Posterior cingulate gyrus (tissue), 11 donors: Measurements from ENCODE around the gene NKX6-1.
A peak's percentile ranks its signal among the peaks of the same experiment; 100 is the strongest.

Experiments
- DNase-seq, 10 donors: peaks; one replicate each; pipeline versions ENCODE4 v3.0.0 to v3.0.0-alpha.2; 2020 to 2021; ENCODE audit warnings: mixed read lengths in 3 of 10
- intact Hi-C: fragments of 100-400 bp; cut with DNase I; formaldehyde crosslinking; loops from one replicate; pipeline ENCODE4 v1.15.1; 2023

The NKX6-1 gene

DNA sequence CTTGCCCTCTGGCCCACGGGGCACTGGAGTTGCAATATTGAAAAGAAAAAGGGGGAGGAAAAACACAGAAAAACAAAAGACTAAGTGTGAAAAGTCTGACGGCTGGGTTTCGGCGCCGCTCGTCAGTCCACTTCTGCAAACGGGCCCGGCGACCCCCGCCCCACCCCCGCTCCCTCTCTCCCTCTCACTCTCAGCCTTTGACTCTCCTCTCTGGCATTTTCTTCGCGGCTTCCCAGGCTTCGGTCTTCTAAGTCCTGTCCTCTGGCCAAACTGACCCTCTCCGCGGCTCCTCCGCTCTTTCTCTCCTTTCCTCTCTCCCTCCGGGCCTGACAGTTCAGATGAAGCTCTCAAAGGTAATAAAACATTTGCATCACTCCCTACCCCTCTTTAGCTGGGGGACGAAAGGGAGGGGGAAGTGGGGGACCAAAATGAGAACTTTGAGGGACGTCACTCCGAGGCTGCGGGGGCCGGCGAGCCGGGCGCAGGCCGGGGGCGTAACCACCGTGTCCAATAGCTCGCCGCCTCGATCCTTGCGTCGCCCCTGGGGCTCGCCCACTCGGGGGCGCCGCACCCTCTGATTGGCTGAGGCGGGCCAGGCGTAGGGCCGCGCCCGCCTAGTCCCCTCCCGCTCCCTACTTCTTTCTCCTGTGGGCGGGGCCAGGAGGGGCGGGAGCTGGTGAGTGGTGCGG is at the start of gene NKX6-1:
NKX6-1 (minus strand) TSS at position 358 of the 689 bp plus-strand sequence. CDS start 1,064 bp downstream, outside the sequence.
- intact Hi-C loops, result no loop called here
- peak in 3 of 10 donors; percentile 75 to 88 (median 80) for DNase-seq

DNA sequence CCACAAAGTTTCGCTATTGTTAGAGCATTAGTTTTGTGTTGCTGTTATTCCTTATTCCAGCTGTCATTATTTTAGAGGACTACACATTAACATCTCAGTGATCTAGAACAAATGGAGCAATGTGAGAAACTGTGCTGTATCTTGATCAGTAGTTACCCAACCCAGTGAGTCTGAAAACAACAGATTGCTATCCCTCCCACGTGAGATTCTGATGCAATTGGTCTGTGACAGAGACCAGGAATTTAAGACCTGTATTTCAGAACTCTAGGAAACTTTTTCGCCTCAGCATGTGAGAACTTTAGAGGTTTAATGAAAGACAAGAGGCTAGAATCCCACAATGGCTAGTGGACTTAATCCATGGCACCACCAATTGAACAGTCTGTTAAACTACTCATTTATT is 48.1 kb upstream of the NKX6-1 start:
- intact Hi-C loops, result no loop called here
- DNase-seq, result no peak

DNA sequence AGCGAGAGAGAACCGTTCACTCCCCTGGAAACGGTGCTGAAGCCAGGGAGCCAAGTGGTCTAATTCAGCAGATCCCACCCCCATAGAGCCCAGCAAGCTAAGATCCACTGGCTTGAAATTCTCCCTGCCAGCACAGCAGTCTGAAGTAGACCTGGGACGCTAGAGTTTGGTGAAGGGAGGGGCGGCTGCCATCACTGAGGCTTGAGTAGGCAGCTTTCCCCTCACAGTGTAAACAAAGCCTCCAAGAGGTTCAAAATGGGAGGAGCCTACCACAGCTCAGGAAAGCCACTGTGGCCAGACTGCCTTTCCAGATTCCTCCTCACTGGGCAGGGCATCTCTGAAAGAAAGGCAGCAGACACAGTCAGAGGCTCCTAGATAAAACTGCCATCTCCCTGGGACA is 46.0 kb upstream of the NKX6-1 start:
- no peak for DNase-seq
- intact Hi-C loops, result no loop called here

DNA sequence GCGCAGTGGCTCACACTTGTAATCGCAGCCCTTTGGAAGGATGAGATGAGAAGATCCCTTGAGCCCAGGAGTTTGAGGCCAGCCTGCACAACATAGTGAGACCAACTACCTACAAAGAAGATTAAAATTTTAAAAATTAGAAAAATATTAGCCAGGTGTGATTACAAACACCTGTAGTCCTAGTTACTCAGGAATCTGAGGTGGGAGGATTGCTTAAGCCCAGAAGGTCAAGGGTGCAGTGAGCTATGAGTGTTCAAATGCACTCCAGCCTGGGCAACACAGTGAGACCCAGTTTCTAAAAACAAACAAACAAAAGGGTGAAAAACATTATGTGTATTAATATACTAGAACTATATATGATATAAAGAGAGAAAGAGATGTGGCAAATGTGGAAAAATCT is 36.8 kb upstream of the NKX6-1 start:
- intact Hi-C loops, result no loop called here
- no peak for DNase-seq

DNA sequence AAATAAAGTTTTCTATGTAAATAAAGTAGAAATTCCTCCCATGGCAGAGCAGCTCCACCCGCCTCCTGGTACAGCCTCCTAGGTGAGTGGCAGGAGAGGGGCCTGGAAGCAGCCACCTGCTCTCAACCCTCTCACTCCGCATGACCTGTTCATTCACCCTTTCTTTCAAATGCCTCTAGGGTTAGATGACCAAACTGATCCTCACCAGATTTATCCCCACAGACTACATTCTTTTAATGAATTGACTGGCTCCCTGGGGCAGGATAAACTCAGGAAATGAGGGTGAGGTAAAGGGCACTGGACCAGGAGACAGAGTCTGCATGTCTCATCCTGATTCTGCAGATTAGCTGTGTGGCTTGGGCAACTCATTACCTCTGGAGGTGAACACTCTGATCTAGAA is 32.6 kb upstream of the NKX6-1 start:
- intact Hi-C loops, result no loop called here
- DNase-seq, result no peak

DNA sequence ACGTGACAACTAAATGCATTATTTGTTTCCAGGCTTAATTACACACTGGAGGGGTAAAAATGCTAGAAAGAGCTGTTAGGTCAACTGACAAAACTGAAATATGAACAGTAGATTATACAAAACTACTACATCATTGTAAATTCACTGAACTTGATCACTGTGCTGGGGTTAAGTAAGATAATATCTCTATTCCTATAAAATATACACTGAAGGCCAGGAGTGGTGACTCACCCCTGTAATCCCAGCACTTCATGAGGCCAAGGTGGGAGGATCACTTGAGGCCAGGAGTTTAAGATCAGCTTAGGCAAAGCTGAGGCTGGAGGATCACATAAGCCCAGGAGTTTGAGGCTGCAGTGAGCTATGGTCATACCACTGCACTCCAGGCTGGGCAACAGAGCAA is 31.8 kb upstream of the NKX6-1 start:
- DNase-seq, result no peak
- intact Hi-C loops, result no loop called here

DNA sequence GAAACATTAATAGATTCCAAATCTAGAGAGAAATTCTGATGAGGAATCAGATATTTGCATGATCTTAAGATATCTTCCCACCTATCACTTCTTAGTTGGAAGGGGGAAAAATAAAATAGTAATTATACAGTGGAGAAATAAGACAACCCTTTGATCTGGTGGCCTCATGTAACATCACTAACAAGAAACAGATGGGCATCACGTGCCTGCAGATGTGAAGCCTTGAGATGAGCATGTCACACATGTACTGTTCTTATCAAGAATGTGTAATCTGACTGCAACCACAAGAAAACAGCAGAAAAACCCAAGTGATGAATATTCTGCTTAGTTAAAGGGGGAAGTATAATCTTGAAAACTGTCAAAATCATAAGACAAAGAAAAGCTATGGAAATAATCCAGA is 31.4 kb upstream of the NKX6-1 start:
- DNase-seq, result no peak
- intact Hi-C loops, result no loop called here

DNA sequence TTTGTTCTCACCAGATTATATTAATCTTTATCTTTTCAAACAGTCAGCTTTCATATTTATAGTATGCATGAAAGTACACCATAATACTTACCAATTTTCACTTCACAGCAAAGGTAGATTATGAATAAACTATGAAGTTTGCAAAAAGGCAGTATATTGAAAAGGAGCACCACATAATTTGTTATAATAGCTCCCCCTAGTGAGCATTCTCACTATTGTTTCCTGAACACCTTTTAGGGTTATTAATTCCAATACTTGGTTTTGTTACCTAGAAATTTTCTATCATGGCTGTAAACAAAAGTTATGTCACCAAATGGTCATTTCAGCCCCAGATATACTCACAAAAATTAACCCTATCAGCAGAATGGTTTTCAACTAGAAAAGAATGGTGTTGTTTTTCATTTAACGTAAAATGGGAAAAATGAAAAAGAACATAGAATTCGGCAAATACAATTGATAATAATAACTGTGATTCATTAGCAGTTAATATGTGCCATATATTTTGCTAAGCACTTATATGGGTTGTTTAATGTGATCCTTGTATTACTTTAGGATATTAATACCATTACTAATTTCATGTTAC is 30.2 kb upstream of the NKX6-1 start:
- no peak for DNase-seq
- intact Hi-C loops, result no loop called here

DNA sequence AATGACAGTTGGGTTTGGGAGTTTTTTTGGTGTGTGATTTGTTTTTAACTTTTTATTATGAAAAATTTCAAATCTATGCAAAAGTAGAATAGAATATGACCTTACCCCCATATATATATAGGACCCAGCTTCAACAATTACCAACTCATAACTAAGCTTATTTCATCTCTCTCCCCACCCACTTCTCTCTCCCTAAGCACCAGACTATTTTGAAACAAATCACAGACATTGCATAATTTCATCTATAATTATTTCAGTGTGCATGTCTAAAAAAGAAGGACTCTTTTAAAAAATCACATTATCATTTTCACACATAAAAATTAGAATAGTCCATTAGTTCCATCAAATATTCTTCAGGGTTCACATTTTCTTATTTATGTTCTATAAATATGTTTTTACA is 28.3 kb upstream of the NKX6-1 start:
- no peak for DNase-seq
- intact Hi-C loops, result no loop called here

DNA sequence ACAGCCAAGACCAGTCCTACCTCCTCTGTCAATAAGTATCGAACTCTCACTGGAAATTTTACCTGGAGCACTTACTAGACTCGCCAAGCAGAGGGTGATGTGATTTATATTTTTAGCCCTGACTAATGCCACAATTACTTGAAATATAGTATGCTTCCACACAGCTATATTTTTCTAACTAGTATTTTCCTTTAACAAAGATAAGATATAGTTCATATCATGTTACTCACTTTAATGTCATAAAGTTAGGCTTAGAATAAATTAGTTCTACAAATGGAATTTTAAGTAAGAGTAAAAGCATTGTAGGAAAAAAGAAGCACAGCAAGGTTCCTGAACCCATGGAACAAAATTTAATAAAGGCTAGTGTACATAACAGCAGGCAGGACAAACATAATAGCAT is 16.0 kb upstream of the NKX6-1 start:
- DNase-seq, result no peak
- intact Hi-C loops, result no loop called here

DNA sequence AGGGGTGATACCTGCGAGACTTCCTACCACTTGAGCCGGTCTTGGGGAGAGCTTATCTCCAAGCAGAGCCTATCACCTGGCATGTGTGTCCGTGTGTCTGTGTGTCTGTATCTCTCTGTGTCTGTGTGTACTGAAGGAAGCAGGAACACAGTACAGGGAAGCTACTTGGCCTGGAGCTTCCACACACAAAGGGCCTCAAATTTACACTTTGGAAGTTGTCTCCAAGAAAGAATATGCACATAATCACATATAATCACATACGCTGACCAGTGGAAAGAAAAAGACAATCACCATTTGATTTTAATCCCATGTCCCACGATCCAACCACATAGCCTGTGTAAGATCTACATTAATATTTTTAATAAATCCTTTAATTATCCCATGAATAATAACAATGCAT is 13.2 kb upstream of the NKX6-1 start:
- DNase-seq, result no peak
- intact Hi-C loops, result no loop called here

DNA sequence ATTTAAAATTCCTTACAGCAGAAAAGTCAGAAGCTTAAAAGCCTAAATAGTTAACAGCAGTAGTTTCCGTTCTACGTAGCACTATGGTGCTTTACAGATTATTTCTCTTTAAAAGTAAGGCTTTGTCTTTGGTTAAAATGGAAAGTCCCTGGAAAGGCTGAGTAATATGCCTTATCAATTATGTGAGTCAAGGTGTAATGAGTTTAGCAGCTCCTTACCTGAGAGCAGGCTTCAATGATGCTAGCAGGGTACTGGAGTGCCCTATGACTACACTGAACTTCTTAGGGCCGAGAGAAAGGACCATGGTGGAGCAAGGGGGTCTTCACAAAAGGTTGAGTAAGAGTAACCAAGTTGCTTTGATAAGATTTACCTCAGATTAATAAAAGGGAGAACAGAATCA is 12.6 kb upstream of the NKX6-1 start:
- no peak for DNase-seq
- intact Hi-C loops, result no loop called here

DNA sequence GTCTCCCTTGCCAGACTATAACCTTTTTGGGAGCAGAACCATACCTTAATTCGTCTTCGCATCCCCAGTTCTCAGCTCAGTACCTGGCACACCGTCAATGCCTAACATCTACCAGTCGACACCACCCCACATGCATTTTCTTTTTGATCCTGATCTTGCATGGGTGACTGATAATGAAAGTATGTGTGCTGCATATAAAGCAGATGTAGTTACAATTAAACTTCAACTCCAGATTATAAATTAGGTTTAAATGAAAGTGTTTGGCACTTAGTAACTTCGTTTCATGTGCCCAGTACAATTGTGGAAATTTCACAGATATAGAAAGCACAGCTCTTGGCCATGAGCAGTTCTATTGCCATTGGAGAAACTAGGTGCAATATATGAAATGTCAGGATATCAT is 8.8 kb upstream of the NKX6-1 start:
- no peak for DNase-seq
- intact Hi-C loops, result loop anchor here (10.0 kb wide), 1 partner anchor 863 kb away; no protein-coding TSS in a partner anchor

DNA sequence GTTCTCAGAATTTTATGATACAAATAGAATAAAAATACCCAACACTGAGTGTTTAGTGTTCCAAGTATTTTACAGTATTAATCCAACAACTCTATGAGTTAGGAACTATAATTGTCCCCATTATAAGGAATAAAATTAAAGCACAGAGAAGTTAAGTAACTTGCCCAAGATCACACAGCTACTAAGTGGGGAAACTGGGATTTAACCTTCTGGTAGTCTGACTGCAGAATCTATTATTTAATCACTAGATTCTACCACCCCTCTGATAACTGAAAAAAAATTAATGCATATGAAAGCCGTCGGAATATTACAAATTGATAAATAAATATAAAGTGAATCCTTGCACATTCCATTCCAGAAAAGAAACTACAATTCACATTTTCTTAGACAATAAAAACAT is 5.7 kb upstream of the NKX6-1 start:
- intact Hi-C loops, result loop anchor here (5.0 to 10.0 kb wide), 2 partner anchors 467 to 860 kb away; no protein-coding TSS in a partner anchor
- no peak for DNase-seq

DNA sequence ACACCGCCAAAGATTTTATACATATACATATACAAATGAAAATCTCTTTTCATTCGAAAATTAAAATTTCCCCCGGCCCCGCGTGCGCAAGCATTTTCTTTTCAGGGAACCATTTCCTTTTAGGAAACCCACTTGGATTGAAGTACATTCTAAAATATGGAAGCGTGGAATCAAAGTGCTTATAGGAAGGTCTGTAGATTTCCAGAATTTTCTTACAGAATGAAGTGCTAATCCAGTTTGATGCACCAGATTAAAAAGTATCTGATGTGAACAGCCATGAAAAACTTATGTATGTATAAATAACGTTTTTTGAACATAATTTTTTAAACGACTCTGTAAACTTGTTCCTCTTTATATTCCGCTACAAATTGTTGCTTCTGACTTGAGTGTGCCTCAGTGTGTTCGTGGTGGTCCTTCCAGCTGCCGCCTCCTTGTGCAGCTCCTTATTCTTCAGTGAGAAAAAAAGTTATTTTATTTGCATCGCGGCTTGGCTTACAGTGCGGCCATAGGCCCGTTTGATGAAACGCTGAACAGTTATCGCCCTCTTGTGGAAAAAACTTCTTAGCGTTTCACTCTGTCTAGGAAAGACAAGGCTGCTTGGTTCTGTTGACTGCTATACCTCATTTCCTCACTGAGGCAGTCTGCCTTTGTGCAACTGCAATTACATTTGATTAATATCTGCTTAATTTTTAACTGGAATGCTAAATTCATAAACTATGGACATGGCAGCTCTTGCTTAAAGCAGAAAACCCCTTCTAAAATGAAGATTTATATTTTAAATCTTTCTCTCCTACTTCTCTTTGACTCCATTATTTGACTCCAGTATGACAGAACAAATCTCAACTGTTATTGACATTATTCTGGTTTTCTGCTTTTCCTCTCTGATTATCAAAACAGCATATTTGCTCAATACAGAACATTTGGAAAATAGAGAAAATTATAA is 4.7 kb upstream of the NKX6-1 start:
- DNase-seq, result peak in 1 of 10 donors; percentile 84
- intact Hi-C loops, result loop anchor here (5.0 to 10.0 kb wide), 2 partner anchors 469 to 859 kb away; no protein-coding TSS in a partner anchor

DNA sequence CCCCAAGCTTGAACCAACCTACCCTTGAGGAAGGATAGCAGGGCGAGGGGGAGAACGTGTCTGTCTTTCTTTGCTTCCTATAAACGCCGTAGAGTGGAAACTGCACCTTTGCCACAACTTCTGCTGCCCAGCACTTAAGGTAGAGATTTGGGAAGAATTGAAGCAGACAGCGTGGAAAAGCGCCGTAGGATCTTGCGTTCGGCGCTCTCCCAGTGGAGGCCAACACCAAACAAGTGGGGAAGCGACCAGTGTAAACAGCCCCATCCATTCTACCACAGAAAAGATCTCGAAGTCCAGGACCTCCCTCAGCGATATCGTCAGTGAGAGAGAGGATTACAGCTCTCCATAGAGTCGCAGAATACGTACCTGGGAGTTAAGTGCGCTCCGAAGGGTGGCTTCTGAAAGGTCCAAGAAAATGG is 3.9 kb upstream of the NKX6-1 start:
- intact Hi-C loops, result loop anchor here (5.0 to 10.0 kb wide), 2 partner anchors 469 to 858 kb away; no protein-coding TSS in a partner anchor
- DNase-seq, result no peak

DNA sequence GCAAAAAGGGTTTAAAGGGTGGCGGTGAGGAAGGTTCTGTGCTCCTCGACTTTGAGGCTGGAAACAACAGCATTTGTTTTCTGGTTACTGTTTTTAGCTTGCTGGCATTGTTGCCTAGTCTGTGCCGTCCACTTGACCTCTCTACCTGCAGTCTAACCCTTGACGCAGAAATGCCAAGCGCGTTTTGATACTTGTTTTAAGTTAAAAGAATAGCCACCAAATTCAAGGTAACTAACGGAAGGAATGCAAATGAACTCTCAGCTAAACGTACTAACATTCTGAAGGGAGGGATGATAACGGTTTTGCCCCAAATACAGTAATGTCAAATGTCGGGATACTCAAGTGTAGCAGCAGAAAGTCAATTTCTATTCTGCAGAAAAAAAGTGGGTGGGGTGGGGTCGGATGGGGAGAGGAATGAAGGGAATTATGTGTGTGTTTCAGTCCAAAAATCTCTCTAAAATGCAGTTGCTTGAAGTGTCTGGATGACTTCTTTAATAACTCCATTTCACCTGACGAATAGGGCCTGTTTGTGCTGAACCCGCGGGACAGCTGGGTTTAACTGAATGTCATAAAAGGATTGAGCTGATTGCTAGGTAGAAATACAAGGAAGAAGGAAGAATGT is 3.4 kb upstream of the NKX6-1 start:
- intact Hi-C loops, result loop anchor here (5.0 to 10.0 kb wide), 2 partner anchors 470 to 858 kb away; no protein-coding TSS in a partner anchor
- DNase-seq, result no peak

DNA sequence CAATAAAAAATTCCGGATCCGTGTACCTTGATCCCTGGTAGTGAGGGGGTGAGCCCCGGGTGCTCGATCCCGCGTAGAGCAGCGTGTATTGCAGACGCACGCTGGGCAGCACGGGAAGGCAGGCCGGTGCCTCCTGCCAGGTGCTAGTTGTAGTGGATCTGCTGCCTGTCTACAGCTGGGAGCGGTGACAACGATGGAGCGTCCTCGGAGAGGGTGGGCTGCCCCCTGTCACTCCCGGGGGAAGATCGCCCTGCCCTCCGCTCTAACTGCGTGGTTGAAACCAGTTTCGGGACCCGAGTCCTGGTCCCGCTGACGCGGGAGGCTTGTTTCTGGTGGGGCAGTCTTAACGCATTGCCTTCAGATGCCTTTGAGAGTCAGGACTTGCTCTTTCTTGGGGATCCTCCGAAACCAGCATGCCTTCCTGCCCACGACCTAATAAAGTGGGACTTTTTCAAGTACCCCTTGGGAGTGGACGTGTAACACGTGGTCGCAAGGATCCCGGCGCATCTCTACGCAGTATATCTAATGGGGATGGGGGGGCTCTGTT is 2.7 kb upstream of the NKX6-1 start:
- intact Hi-C loops, result loop anchor here (5.0 to 10.0 kb wide), 2 partner anchors 471 to 857 kb away; no protein-coding TSS in a partner anchor
- peak in 1 of 10 donors; percentile 60 for DNase-seq

DNA sequence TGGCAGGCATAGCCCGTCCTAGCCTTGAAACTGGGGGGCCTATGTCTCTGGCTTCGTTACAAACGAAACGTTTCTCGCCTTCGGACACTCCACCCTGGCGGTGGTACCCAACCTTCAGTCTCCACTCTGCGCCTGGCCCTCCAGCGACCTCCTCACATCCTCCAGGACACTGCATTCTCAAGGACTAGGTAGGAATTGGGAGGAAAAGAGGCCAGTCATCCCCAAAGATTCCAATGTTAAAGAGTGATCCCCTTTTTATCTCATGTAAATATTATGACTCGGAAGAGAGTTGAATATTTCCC is 2.1 kb upstream of the NKX6-1 start:
- no peak for DNase-seq
- intact Hi-C loops, result loop anchor here (5.0 to 10.0 kb wide), 2 partner anchors 471 to 856 kb away; no protein-coding TSS in a partner anchor
